ENCODE data around the gene ITGA7. TPM values are rescaled to one million over a fixed set of nuclear protein-coding genes. Genes with fewer than 3 reads are reported as not detected.

ITGA7 gene
- total and polyA plus RNA-seq, 2 of the 8 experiments (the other 6 are each of a cell fraction or from before 2014, with no cell fraction given), result 57.6 to 86.1 TPM

DNA sequence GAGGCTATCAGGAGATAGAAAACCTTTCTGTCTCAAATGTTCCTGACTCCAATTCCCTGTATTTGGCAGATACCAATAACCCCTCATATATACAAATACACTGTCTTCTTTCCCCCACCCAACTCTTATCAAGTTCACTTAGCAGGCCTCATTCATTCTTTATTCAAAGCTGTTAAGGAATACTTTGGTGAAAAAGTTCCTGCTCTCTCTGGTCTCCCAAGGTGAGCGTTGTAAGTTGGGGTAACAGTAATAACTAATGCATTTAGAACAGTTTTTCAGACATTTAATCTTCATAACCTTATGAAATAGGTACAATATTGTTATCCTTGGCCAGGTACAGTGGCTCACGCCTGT lies 31.3 kb upstream of the ITGA7 start:
- POLR2A ChIA-PET (ENCODE audit: partially characterized antibody), result interaction anchor here (0.9 to 34.1 kb wide), 15 partner anchors 10 to 340 kb away, joined by 3 to 809 read pairs (median 6); partner anchors contain the start of genes BLOC1S1, CD63, DGKA and DNAJC14
- peaks cover 12% of the 10 kb centered on the region for H3K23me2 ChIP-seq (ENCODE audit: low read depth, low read length)
- peak overlapping the region; percentile 77 to 86; a peak in 2 of 4 replicates for H3K4me2 ChIP-seq (ENCODE audit: insufficient read depth in 1 of 2, low read depth in 2 of 2, low read length in 2 of 2)
- H3K36me3 ChIP-seq (ENCODE audit: control insufficient read depth in 2 of 4, insufficient read depth in 4 of 4, low read length in 3 of 4), result no peaks in the 10 kb centered on the region
- no peak overlapping the region for H3K4ac ChIP-seq (replicated peaks; ENCODE audit: insufficient read length, low read depth, low read length)
- FAIRE-seq, result no peak
- no peaks in the 10 kb centered on the region for H4K20me1 ChIP-seq (replicated peaks in 1 of 2; ENCODE audit: control insufficient read depth in 1 of 2, insufficient read depth in 2 of 2, low read length in 2 of 2)
- H2BK120ac ChIP-seq (replicated peaks; ENCODE audit: low read depth, low read length), result no peak overlapping the region
- no peak overlapping the region for H2BK20ac ChIP-seq (ENCODE audit: low read length)
- no peak overlapping the region for H2AK5ac ChIP-seq (ENCODE audit: low read depth, low read length)
- no peak overlapping the region for H4K5ac ChIP-seq (ENCODE audit: insufficient read length, low read depth, low read length)
- WGBS, 2 experiments (ENCODE audit: extremely low coverage in 1 of 2, insufficient coverage in 1 of 2, insufficient read length in 1 of 2, insufficient replicate concordance in 2 of 2, low coverage in 1 of 2, low lambda C conversion rate in 2 of 2, missing lambda C conversion rate in 1 of 2), result 87% methylated on average over 2 of the region's 2 CpGs; no CpG with 5 or more reads in 1 of the 2 experiments
- peaks cover 0 to 6% of the 10 kb centered on the region in 2 experiments; a peak in 2 of 4 replicates for H3K79me2 ChIP-seq (ENCODE audit: control insufficient read depth in 1 of 2, insufficient read depth in 2 of 2, low read length in 2 of 2)
- peaks cover 1% of the 10 kb centered on the region; the same call in 1 of the 2 replicates for H3K79me1 ChIP-seq (ENCODE audit: low read depth, low read length)
- H3K4me1 ChIP-seq (replicated peaks in 1 of 4; ENCODE audit: control insufficient read depth in 3 of 4, insufficient read depth in 4 of 4, low read length in 3 of 4), result peaks cover 2 to 24% (median 10%) of the 10 kb centered on the region in 4 experiments; a peak in 6 of 7 replicates
- H3K9me3 ChIP-seq (ENCODE audit: insufficient read depth in 2 of 2, low read depth in 1 of 2, low read length in 1 of 2), result no peaks in the 10 kb centered on the region
- H4K91ac ChIP-seq (replicated peaks; ENCODE audit: insufficient read length, low read length), result no peak overlapping the region
- H2BK15ac ChIP-seq (ENCODE audit: low read length), result no peak overlapping the region
- no peak overlapping the region for H3K27ac ChIP-seq (ENCODE audit: low read depth, low read length)
- H3K56ac ChIP-seq (replicated peaks; ENCODE audit: insufficient read length, low read depth, low read length), result no peak overlapping the region
- no peak overlapping the region for H3K18ac ChIP-seq (ENCODE audit: extremely low read depth, low read length)
- no peak for DNase-seq (ENCODE audit: low read depth in 1 of 2, low spot score in 2 of 2)
- no peak overlapping the region for H2BK5ac ChIP-seq (ENCODE audit: low read depth, low read length)
- H3K4me3 ChIP-seq (ENCODE audit: extremely low read depth in 1 of 4, insufficient read depth in 2 of 4, low read depth in 3 of 4, low read length in 4 of 4), result peak overlapping the region in 1 of 4 experiments; percentile 62; a peak in 2 of 8 replicates
- no peaks in the 10 kb centered on the region for H3K27me3 ChIP-seq (replicated peaks in 1 of 4; ENCODE audit: control insufficient read depth in 3 of 4, extremely low read depth in 1 of 4, insufficient read depth in 3 of 4, low read length in 3 of 4)
- H3K14ac ChIP-seq (ENCODE audit: insufficient read length), result no peak overlapping the region
- no peak overlapping the region for H2AFZ ChIP-seq (ENCODE audit: low read length)
- H3K9ac ChIP-seq (replicated peaks in 1 of 4; ENCODE audit: extremely low read depth in 1 of 4, low read depth in 3 of 4, low read length in 3 of 4), result no peak overlapping the region
- H4K8ac ChIP-seq (ENCODE audit: extremely low read depth, insufficient read depth, low read length), result no peak overlapping the region
- CTCF ChIA-PET (ENCODE audit: partially characterized antibody), result interaction anchor here (0.8 to 11.1 kb wide), 43 partner anchors 9 to 1037 kb away, joined by 3 to 229 read pairs (median 8); partner anchors contain the start of genes BLOC1S1, CD63, DNAJC14 and ITGA7
- no peak overlapping the region for H3K23ac ChIP-seq (ENCODE audit: insufficient read length)
- no peak overlapping the region for H2BK12ac ChIP-seq (ENCODE audit: low read depth, low read length)
- TF ChIP-seq SAP30 (IDR thresholded peaks at IDR 0.05; ENCODE audit: insufficient read depth, insufficient replicate concordance, low read length) (no peak), PHF8 (conservative IDR thresholded peaks at IDR 0.05; ENCODE audit: low read depth, low read length) (no peak), HDAC6 (IDR thresholded peaks at IDR 0.05; ENCODE audit: low read depth, low read length) (no peak), POU5F1 (IDR thresholded peaks at IDR 0.05; ENCODE audit: low read depth, low read length) (no peak), BACH1 (IDR thresholded peaks at IDR 0.05; ENCODE audit: low read length) (no peak), ATF2 (IDR thresholded peaks at IDR 0.05; ENCODE audit: low read length) (no peak), GABPA (IDR thresholded peaks at IDR 0.05; ENCODE audit: borderline replicate concordance, insufficient read depth, low read length) (no peak), SIN3A (conservative IDR thresholded peaks at IDR 0.05 in 1 of 2, IDR thresholded peaks at IDR 0.05 in 1 of 2; ENCODE audit: low read depth in 1 of 2, low read length in 2 of 2) (no peak), CHD1 (IDR thresholded peaks at IDR 0.05; ENCODE audit: low read depth, low read length) (no peak), ASH2L (IDR thresholded peaks at IDR 0.05; ENCODE audit: low read length) (no peak)
- TF ChIP-seq, protein P1, sequence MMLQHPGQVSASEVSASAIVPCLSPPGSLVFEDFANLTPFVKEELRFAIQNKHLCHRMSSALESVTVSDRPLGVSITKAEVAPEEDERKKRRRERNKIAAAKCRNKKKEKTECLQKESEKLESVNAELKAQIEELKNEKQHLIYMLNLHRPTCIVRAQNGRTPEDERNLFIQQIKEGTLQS (IDR thresholded peaks at IDR 0.05; ENCODE audit: insufficient read depth, low read depth, low read length), result no peak
